ENCODE data around the gene H19. TPM values are rescaled to one million over a fixed set of nuclear protein-coding genes. Genes with fewer than 3 reads are reported as not detected.

H19 gene
- 0.06 TPM in 1 of 2 replicates, not detected in the other for total RNA-seq (2014; rRNA removed; shearing (Covaris generic))

DNA sequence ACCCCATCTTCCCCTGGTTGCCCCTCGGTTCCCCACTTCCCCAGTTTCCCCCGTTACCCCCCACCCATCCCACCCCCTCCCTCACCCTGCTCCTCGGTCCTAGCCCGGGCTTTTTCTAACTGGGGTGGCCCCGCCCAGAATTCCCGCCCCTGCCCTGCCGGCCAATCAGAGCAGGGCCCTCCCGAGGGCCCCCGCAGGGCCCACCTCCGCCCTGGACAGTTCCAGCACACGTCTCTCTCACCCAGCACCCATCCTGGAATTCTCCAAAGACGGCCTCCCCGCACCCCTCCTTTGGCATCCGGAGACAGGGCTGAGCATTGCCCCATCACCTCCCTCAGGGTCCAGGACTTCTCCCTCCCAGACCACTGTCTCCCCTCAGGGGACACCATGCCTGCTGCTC is at the start of gene H19:
H19 (minus strand) TSS at position 88 of the 400 bp plus-strand sequence.
- no peak for DNase-seq (ENCODE audit: low read depth)

- no peak for DNase-seq (ENCODE audit: low read depth)
These were observed 44.3 kb upstream of the H19 start for GRCh38 chr11:2041963-2042362.

GRCh38 chr11:2041153-2041552 is 43.5 kb upstream of the H19 start:
- DNase-seq (ENCODE audit: low read depth), result no peak

DNA sequence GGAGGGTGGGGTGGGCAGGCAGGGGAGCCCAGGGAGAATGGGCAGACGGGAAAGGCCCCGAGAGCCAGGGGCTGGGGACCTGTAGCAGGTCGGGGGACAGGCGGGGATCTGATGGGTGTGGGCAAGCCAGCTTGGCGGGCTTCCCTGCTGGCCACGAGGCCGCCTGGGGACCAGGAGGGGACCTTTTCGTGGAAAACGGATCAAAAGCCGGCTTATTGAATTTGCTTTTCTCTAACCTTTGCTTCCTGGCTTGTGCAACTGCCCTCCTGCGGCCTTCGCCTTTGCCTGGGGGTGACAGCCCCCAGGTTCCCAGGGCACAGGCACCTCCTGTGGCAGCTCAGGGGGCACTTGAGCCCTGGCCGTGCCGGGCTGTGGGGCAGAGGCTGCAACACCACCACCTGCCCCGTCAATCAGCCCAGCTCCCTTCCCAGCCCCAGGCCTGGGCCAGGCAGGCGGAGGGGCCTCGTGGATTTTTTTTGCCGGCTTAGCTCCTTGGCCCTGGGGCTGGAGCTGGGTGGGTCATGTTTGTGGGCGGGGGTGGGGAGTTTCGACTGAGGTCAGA is 41.6 kb upstream of the H19 start:
- no peak for DNase-seq (ENCODE audit: low read depth)

DNA sequence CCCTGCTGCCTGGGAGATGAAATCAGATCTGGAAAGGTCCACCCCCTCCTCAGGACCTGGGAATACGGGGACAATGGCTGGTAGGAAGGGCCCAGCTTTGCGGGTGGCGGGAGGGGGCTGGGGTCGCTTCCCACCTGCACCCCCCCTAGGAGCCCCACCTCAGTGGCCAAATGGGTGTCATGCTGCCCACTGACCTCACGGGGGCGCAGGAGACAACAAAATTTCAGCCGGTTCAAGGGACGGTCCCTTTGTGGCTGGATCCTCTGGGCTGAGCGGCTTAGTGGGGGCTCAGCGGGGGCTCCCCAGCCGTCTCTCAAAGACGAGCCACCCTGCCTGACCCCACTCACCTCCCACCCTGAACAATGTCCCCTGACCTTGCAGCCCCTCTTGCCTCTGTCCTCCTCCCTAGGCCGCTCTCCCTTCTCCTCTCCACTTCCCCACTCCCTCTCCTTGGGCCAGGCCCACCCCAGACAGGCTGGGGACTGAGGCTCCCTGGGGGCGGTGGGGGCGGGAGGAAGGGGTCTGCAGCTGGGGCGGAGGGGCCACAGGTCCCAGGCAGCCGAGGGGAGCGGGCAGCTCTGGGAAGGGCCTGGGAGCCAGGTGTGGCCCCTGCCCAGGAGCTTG is 39.3 kb upstream of the H19 start:
- DNase-seq (ENCODE audit: low read depth), result no peak

- DNase-seq (ENCODE audit: low read depth), result no peak
These were observed 37.7 kb upstream of the H19 start for GRCh38 chr11:2035382-2035781.

GRCh38 chr11:2031058-2031457 is 33.4 kb upstream of the H19 start:
- DNase-seq (ENCODE audit: low read depth), result no peak

GRCh38 chr11:2027708-2028107 is 30.1 kb upstream of the H19 start:
- DNase-seq (ENCODE audit: low read depth), result no peak

GRCh38 chr11:2015025-2015424 is 17.4 kb upstream of the H19 start:
- no peak for DNase-seq (ENCODE audit: low read depth)

DNA sequence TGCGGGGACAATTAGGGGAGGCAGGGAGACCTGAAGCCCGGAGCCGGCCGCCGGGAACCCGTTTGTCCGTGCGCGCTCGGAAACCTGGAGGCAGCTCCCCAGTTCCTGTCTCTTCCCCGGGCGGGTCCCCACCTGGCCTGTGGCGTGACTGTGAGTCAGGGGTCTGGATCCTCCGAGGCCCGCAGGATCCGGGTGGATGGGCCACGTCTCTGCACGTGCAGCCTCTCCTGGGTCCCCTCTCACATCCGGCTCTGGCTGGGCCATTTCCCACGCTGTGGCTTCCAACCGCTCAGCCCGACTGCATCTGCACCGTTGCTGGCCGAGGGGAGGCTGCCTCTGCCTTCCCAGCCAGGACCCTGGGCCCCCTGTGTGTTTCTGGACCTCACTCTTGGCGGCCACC is 14.8 kb upstream of the H19 start:
- DNase-seq (ENCODE audit: low read depth), result no peak

DNA sequence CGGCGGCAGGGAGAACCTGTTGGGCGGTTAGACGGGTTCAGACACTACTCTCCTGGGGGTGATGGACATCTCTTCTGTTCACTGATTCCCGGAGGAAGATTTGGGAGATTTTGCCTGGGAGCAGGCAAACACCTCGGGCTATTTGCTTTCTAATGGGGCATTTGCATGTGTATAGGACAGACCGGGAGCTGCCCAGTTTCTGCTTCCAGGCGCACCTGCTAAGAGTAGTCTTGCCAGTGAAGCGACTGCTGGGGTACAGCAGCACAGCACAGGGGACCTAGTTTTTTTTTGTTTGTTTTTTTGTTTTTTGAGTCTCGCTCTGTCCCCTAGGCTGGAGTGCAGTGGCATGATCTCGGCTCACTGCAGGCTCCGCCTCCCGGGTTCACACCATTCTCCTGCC is 6.8 kb upstream of the H19 start:
- DNase-seq (ENCODE audit: low read depth), result no peak

DNA sequence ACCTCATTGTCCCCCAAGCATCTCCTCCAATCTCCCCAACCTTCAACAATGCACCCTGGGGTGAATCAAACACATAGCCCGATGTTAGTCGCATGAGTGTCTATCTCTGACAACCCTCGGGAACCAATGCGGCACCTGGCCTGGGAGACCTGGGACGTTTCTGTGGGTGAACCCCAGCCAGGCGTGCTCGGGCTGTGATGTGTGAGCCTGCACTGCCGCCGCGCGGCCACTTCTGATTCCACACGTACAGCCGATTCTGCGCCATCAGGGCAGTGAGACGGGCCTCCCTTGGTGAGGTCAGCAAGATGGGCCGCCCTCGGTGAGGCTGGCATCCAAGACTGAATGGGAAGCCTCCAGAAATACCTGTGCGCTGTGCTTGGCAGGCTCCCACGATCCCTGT is 5.2 kb upstream of the H19 start:
- no peak for DNase-seq (ENCODE audit: low read depth)

GRCh38 chr11:2002042-2002776 is 4.6 kb upstream of the H19 start:
- no peak for DNase-seq (ENCODE audit: low read depth)

DNA sequence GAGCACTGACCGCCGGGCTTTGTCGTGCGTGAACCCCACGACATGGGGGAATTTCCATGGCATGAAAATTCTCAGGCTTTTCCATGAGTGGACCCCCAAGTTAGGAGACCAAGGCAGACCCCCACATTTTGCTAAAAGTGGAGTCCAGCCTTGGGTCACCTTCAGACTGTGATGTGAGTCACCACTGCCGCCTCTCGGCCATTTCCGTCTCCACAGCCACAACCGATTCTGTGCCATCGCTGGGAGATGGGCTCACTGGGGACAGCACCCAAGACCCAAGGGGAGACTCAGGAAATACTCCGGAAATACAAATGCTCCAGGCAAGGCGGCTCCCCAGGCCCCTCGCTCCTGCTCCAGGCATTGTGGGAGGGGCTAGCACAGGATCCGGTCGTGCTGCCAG is 1.2 kb upstream of the H19 start:
- DNase-seq (ENCODE audit: low read depth), result no peak

- no peak for DNase-seq (ENCODE audit: low read depth)
These were observed 648 bp upstream of the H19 start for GRCh38 chr11:1998290-1998689.

GRCh38 chr11:1994121-1994520 is 3.5 kb downstream of the H19 start:
- DNase-seq (ENCODE audit: low read depth), result no peak

- DNase-seq (ENCODE audit: low read depth), result no peak
These were observed 5.5 kb downstream of the H19 start for GRCh38 chr11:1992111-1992510.

GRCh38 chr11:1990872-1991578 is 6.6 kb downstream of the H19 start:
- no peak for DNase-seq (ENCODE audit: low read depth)

DNA sequence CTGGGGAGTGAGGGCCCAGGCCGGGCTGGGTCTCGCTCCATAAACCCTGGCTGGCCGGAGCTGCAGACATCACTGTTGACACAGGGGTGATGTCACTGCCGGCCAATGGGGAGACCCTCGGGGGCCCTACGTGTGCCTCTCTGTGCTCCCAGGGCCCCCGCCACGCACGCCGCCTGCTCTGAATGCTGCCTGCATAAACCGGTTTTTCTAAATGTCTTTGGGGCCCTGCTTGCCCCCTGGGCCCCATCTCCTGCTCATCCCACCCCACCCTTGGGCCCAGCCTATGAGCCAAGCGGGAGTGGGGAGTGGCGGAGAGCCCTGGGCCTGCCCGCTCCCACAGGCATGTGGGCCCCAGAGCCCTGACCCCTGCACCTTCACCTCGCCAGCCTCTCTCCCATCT is 7.7 kb downstream of the H19 start:
- no peak for DNase-seq (ENCODE audit: low read depth)

DNA sequence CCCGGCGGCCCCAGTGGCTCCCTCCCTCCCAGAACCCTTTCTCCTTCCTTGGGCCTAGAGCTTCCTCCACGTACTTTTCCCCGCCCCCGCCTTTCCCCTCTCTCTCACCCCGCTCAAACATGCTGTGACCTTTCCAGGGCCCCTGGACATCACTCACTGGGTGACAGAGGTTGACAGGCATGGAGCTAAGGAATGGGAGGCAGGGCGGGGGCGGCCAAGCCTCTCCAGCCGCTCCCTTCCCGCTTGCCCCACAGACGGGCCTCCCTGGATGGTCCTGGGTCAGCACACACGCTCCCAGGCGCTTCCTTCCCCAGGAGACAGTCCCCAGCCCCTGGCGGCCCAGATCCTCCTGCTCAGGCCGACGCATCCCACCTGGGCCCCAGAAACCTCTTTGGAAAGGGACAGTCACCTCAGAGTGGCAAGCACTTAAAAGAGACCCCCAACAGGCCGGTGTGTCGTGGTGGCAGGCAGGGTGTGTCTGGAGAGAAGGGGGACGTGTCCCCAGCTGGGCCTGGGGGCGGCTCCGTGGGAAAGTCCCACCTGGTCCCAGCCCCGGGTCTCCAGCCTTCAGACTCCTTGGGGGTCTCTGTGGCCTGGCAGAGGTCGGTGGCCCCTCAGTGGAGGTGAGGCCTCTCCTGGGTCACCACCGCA is 8.8 kb downstream of the H19 start:
- DNase-seq (ENCODE audit: low read depth), result no peak

- DNase-seq (ENCODE audit: low read depth), result no peak
These were observed 9.5 kb downstream of the H19 start for GRCh38 chr11:1988174-1988573.

GRCh38 chr11:1987024-1987423 is 10.6 kb downstream of the H19 start:
- DNase-seq (ENCODE audit: low read depth), result no peak
